ENCODE data around the gene METTL18. TPM values are rescaled to one million over a fixed set of nuclear protein-coding genes. Genes with fewer than 3 reads are reported as not detected.

METTL18 gene
- total and polyA plus RNA-seq, 8 donors: 6.8 to 12.9 (median 8.5) TPM; not detected in 2

DNA sequence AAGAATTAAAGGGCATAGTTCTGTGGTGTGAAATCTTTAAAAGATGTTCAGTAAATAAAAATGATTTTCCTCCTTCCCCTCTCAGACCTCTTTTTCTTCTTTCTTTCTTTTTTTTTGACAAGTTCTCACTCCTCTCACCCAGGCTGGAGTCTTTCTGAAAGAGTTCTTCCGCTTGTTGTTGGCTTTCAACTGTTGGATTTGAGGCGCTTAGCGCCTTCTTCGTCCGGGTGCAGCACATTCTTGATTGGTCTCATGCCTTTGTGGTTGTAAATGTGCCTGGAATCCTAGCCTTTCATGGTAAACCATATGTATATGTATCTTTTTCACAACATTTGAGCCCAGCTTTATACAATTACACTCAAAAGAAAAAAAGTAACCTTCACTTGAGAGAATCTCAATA lies 980 bp upstream of the METTL18 start:
- Histone ChIP-seq H3K27ac (peak overlapping the region in 1 of 5 donors; percentile 89), H3K9me3 (no peaks in the 10 kb centered on the region), H3K4me3 (peak overlapping the region; percentile 65 to 86 (median 74)), H3K4me1 (peaks cover 6 to 31% (median 20%) of the 10 kb centered on the region in 4 donors), H3K36me3 (peaks cover 0 to 7% (median 2%) of the 10 kb centered on the region in 4 donors), H3K27me3 (no peaks in the 10 kb centered on the region)
- TF ChIP-seq CTCF (IDR thresholded peaks at IDR 0.05): no peak
- TF ChIP-seq POLR2AphosphoS5 (IDR thresholded peaks at IDR 0.05): no peak
- TF ChIP-seq EP300 (IDR thresholded peaks at IDR 0.05): no peak
- TF ChIP-seq POLR2A (IDR thresholded peaks at IDR 0.05): no peak
- intact Hi-C loops (cut with DNase I; ENCODE audit: low total_unique reads): no loop called here
- DNase-seq: peak in 1 of 2 donors; percentile 9
- 8 to 23% (median 15%) methylated on average over 5 of the region's 5 CpGs for WGBS, 5 donors

DNA sequence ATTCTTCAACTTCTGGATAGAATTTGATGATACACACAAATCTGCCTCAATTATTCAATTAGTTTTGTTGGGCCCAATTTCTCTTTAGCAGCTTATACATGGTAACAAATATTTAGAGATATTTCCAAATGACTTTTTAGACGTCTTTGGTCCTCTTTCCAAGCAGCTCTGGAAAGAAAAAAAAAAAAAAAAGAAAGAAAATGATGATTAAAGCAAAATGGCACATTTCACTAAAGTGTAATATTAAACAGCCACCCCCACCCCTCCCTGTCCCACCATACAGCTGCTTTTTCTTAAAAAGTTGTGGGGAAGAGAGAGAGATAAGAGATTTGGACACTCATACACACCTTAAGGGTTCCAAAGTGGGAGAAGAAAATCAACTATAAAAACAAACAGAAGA lies 977 bp downstream of the METTL18 start:
- Histone ChIP-seq H3K4me3 (peak overlapping the region; percentile 65 to 86 (median 74)), H3K4me1 (peaks cover 6 to 31% (median 20%) of the 10 kb centered on the region in 4 donors), H3K36me3 (peaks cover 0 to 7% (median 2%) of the 10 kb centered on the region in 4 donors), H3K27me3 (no peaks in the 10 kb centered on the region), H3K27ac (peak overlapping the region in 1 of 5 donors; percentile 90), H3K9me3 (no peaks in the 10 kb centered on the region)
- 31 to 55% (median 44%) methylated on average over 1 of the region's 1 CpG for WGBS, 5 donors
- TF ChIP-seq POLR2AphosphoS5 (IDR thresholded peaks at IDR 0.05) (no peak), POLR2A (IDR thresholded peaks at IDR 0.05) (no peak), CTCF (IDR thresholded peaks at IDR 0.05) (no peak), EP300 (IDR thresholded peaks at IDR 0.05) (no peak)
- no peak for DNase-seq
- intact Hi-C loops (cut with DNase I; ENCODE audit: low total_unique reads): no loop called here

DNA sequence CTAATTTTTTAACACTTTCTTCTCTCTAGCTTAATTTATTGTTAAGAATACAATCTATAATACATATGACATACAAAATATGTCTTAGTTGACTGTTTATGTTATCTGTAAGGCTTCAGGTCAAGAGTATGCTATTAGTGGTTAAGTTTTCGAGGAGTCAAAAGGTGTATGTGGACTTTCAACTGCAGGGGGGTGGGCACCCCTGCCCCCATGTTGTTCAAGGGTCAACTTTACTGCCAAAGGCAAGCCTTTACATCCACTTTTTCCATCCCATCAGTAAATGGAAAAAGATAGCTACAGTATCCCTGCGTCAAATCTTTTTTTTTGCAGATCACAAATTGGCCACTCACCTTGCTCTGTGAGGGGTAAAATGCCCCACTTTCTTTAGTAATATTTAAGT lies 6.3 kb downstream of the METTL18 start:
- 75 to 86% (median 79%) methylated on average over 2 of the region's 2 CpGs for WGBS, 5 donors
- Histone ChIP-seq H3K4me3 (no peak overlapping the region), H3K27ac (no peak overlapping the region), H3K9me3 (no peaks in the 10 kb centered on the region), H3K27me3 (peaks cover 0 to 4% (median 0%) of the 10 kb centered on the region in 3 donors), H3K4me1 (peaks cover 0 to 10% (median 3%) of the 10 kb centered on the region in 4 donors), H3K36me3 (peaks cover 0 to 7% (median 2%) of the 10 kb centered on the region in 4 donors)
- intact Hi-C loops (cut with DNase I; ENCODE audit: low total_unique reads): no loop called here
- TF ChIP-seq EP300 (IDR thresholded peaks at IDR 0.05) (no peak), POLR2A (IDR thresholded peaks at IDR 0.05) (no peak), CTCF (IDR thresholded peaks at IDR 0.05) (no peak), POLR2AphosphoS5 (IDR thresholded peaks at IDR 0.05) (no peak)
- DNase-seq: no peak

DNA sequence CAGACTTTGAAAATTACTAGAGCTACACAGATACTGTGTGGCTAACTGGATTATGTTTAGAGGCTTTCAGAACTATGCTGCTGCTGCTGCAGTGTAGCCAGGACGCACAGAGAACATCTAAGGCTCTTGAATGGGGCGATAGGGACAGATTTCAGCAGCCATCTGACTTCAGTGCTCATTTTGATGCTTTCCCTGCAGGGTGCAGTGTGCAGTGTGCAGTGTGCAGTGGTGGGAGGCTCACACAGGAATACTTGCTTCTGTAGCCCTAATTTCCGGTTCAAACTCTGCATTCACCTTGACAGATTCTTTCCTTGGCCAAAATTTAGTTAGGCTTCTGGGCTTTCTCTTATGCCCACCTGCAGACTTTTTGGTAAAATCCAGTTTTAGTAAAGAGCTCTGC lies 7.7 kb downstream of the METTL18 start:
- DNase-seq: no peak
- Histone ChIP-seq H3K27me3 (peaks cover 0 to 4% (median 0%) of the 10 kb centered on the region in 3 donors), H3K36me3 (no peaks in the 10 kb centered on the region), H3K4me3 (no peak overlapping the region), H3K27ac (no peak overlapping the region), H3K9me3 (no peaks in the 10 kb centered on the region), H3K4me1 (peaks cover 0 to 1% (median 0%) of the 10 kb centered on the region in 4 donors)
- intact Hi-C loops (cut with DNase I; ENCODE audit: low total_unique reads): no loop called here
- no peak for TF ChIP-seq CTCF (IDR thresholded peaks at IDR 0.05)
- TF ChIP-seq POLR2AphosphoS5 (IDR thresholded peaks at IDR 0.05): no peak
- TF ChIP-seq EP300 (IDR thresholded peaks at IDR 0.05): no peak
- TF ChIP-seq POLR2A (IDR thresholded peaks at IDR 0.05): no peak
- WGBS, 5 donors: 60 to 81% (median 60%) methylated on average over 3 of the region's 3 CpGs

Measured in stomach (tissue), 9 donors.